WTC11 (cell line): ENCODE measurements around the gene GNAZ. TPM values are rescaled to one million over a fixed set of nuclear protein-coding genes. Genes with fewer than 3 reads are reported as not detected.
A peak's percentile ranks its signal among the peaks of the same experiment; 100 is the strongest.

Source experiments
- ATAC-seq: fragments of 200-7000 bp; cut with Tn5 transposase; 2 replicates; pipeline ENCODE4 v1.10.0; 2021; ENCODE audit warnings: mild to moderate bottlenecking, moderate library complexity
- CTCF ChIA-PET: fragments of 300-600 bp; sonication (Branson Sonifier 250); formaldehyde crosslinking; loops from one replicate; lab custom pipeline; 2021; ENCODE audit warnings: antibody characterized with exemption; lab: Charles Lee
- POLR2A ChIA-PET: fragments of 350-600 bp; sonication (Branson Sonifier 250); formaldehyde crosslinking; loops from one replicate; lab custom pipeline; 2021; ENCODE audit warnings: antibody characterized with exemption; lab: Charles Lee
- DNase-seq: peaks from one replicate; pipeline ENCODE4 v3.0.0; 2021; ENCODE audit warnings: low spot score
- H3K27ac Mint-ChIP-seq: 2 replicates; pipeline ENCODE4 v1.8.0; 2021; ENCODE audit warnings: mixed read lengths
- H3K27me3 Mint-ChIP-seq: 2 replicates; pipeline ENCODE4 v1.8.0; 2021; ENCODE audit warnings: low read depth, mild to moderate bottlenecking, moderate library complexity, mixed read lengths
- H3K36me3 Mint-ChIP-seq: 2 replicates; pipeline ENCODE4 v1.8.0; 2021; ENCODE audit warnings: mixed read lengths
- H3K4me1 Mint-ChIP-seq: 2 replicates; pipeline ENCODE4 v1.8.0; 2022; ENCODE audit warnings: mixed read lengths
- H3K4me3 Mint-ChIP-seq: 2 replicates; pipeline ENCODE4 v1.8.0; 2021; ENCODE audit warnings: mild to moderate bottlenecking, moderate library complexity, mixed read lengths
- H3K9me3 Mint-ChIP-seq: 2 replicates; pipeline ENCODE4 v1.8.0; 2021; ENCODE audit warnings: mixed read lengths
- ATF6 ChIP-seq: sonication (generic); formaldehyde crosslinking; IDR thresholded peaks from 2 replicates; pipeline ENCODE4 v1.8.1; 2023; ENCODE audit warnings: mild to moderate bottlenecking, missing genetic modification reagents
- CREM ChIP-seq: sonication (generic); formaldehyde crosslinking; IDR thresholded peaks from 2 replicates; pipeline ENCODE4 v1.8.1; 2022; ENCODE audit warnings: mild to moderate bottlenecking, missing genetic modification reagents, moderate library complexity
- ETV6 ChIP-seq: sonication (generic); formaldehyde crosslinking; IDR thresholded peaks from 2 replicates; pipeline ENCODE4 v1.8.1; 2022; ENCODE audit warnings: mild to moderate bottlenecking, missing genetic modification reagents
- GABPB1 ChIP-seq: sonication (generic); formaldehyde crosslinking; IDR thresholded peaks from 2 replicates; pipeline ENCODE4 v1.8.1; 2023; ENCODE audit warnings: mild to moderate bottlenecking, missing genetic modification reagents
- JUN ChIP-seq: sonication (generic); formaldehyde crosslinking; IDR thresholded peaks from 2 replicates; pipeline ENCODE4 v1.8.0; 2023; ENCODE audit warnings: mild to moderate bottlenecking, missing genetic modification reagents
- KAT7 ChIP-seq: sonication (generic); formaldehyde crosslinking; IDR thresholded peaks from 2 replicates; pipeline ENCODE4 v1.8.1; 2023; ENCODE audit warnings: missing genetic modification reagents, mild to moderate bottlenecking, borderline replicate concordance
- MXD4 ChIP-seq: fragments of 250-450 bp; sonication (Bioruptor Pico); IDR thresholded peaks from 2 replicates; pipeline ENCODE4 v1.8.0; 2021; ENCODE audit warnings: mild to moderate bottlenecking, moderate library complexity, borderline replicate concordance
- MYBL2 ChIP-seq: sonication (generic); formaldehyde crosslinking; IDR thresholded peaks from 2 replicates; pipeline ENCODE4 v1.8.1; 2023; ENCODE audit warnings: mild to moderate bottlenecking, moderate library complexity, missing genetic modification reagents
- NFE2L1 ChIP-seq: sonication (generic); formaldehyde crosslinking; IDR thresholded peaks from 2 replicates; pipeline ENCODE4 v1.8.1; 2023; ENCODE audit warnings: missing genetic modification reagents
- OVOL2 ChIP-seq: fragments of 250-450 bp; sonication (Bioruptor Pico); IDR thresholded peaks from 2 replicates; pipeline ENCODE4 v1.9.0; 2021; ENCODE audit warnings: mild to moderate bottlenecking, borderline replicate concordance
- SOX15 ChIP-seq: fragments of 250-450 bp; sonication (Bioruptor Pico); IDR thresholded peaks from 2 replicates; pipeline ENCODE4 v1.9.0; 2021; ENCODE audit warnings: mild to moderate bottlenecking
- TCF7 ChIP-seq: sonication (generic); formaldehyde crosslinking; IDR thresholded peaks from 2 replicates; pipeline ENCODE4 v1.8.0; 2022; ENCODE audit warnings: mild to moderate bottlenecking, low read depth, missing genetic modification reagents, moderate library complexity
- ZNF121 ChIP-seq: sonication (generic); formaldehyde crosslinking; IDR thresholded peaks from 2 replicates; pipeline ENCODE4 v1.8.0; 2023; ENCODE audit warnings: missing genetic modification reagents
- ZNF317 ChIP-seq: sonication (generic); formaldehyde crosslinking; IDR thresholded peaks from 2 replicates; pipeline ENCODE4 v1.8.1; 2023; ENCODE audit warnings: low read depth, mild to moderate bottlenecking, moderate library complexity, missing genetic modification reagents, borderline replicate concordance
- ZNF423 ChIP-seq: fragments of 250-450 bp; sonication (Bioruptor Pico); IDR thresholded peaks from 2 replicates; pipeline ENCODE4 v2.1.2; 2022; ENCODE audit warnings: mild to moderate bottlenecking, moderate library complexity
- total RNA-seq: library from RNA; stranded (reverse); gene quantifications from 3 replicates; pipeline ENCODE4 v1.2.3, GENCODE V29; 2021
- TF ChIP-seq, protein P1 (sequence below): sonication (generic); formaldehyde crosslinking; IDR thresholded peaks from 2 replicates; pipeline ENCODE4 v1.8.1; 2023; ENCODE audit warnings: mild to moderate bottlenecking, moderate library complexity, missing genetic modification reagents
- TF ChIP-seq, protein P2 (sequence below): sonication (generic); formaldehyde crosslinking; IDR thresholded peaks from 2 replicates; pipeline ENCODE4 v1.8.1; 2022; ENCODE audit warnings: mild to moderate bottlenecking, missing genetic modification reagents, moderate library complexity, borderline replicate concordance
- TF ChIP-seq, protein P3 (sequence below): fragments of 250-450 bp; sonication (Bioruptor Pico); IDR thresholded peaks from 2 replicates; pipeline ENCODE4 v1.9.0; 2021; ENCODE audit warnings: mild to moderate bottlenecking, borderline replicate concordance
- TF ChIP-seq, protein P4 (sequence below): fragments of 250-450 bp; sonication (Bioruptor Pico); IDR thresholded peaks from 2 replicates; pipeline ENCODE4 v2.1.2; 2022; ENCODE audit warnings: mild to moderate bottlenecking, moderate library complexity
- TF ChIP-seq, protein P5 (sequence below): sonication (generic); formaldehyde crosslinking; conservative IDR thresholded peaks from 2 replicates; pipeline ENCODE4 v1.8.1; 2022; ENCODE audit warnings: mild to moderate bottlenecking, missing genetic modification reagents

GNAZ gene
- total RNA-seq, 1 experiment from 2014 or later: 9.9 TPM

DNA sequence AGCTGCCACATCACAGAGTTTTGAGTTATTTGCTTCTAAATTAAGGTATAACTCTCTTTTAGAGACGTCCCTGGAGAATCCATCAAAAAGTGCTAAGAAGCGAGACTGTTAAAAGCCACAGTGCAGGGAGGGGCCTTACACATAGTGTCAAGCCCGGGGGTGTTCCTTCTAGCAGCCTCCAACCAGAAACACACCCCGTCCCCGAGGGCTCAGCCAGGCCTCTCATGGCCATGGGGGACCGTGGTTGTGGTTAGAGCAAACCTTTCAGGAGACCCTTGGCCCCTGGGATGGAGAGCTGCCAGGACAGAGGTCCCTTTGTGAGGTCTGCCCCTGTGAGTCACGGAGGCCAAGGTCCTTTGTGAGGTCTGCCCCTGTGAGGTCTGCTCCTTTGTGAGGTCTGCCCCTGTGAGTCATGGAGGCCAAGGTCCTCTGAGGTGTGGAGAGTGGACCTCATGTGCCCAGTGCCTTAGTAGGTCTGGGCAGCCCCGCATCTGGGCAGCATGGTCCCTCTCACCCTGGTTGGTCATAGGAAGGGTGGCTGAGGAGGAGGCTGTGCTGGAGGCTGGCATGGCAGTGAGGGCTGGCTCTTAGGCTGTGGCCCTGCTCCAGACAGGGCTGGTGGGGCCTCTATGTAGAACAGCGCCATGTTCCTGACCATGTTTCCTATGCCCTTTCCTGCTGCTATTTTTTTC is 5.4 kb downstream of the GNAZ start:
- H3K27me3 Mint-ChIP-seq: peaks cover 24% of the 10 kb centered on the region
- no peaks in the 10 kb centered on the region for H3K9me3 Mint-ChIP-seq

DNA sequence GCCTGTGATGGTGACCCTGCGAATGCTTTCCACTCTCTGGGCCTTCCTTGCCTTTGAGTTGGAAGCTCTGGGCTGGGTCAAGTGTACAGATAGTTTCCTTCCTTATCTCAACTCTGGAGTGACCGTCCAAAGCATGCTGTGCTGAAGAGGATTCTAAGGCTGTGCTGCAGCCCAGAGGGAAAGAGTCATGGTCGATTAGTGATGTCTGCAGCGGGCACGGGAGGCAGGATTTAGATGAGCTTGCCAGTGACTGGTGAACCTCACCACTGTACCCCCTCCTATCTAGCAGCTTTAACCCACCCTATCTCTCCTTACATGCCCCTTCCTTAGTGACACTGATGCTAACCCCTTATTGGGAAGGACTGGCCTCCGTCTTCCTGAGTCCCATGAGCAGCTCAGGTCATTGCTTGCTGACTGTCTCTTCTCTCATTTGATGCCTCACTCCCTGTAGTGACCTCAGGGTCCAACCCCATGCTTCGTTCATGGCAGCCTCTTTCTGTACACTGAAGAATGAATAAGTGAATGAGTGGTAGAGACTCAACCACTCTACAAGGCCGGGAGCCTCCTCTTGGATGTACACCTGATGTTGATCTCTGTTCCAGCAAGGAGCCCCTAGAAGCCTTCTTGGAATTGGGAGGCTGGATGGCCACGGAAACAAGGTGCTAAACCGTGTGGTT is 6.7 kb downstream of the GNAZ start:
- no peak overlapping the region for H3K4me3 Mint-ChIP-seq
- H3K27me3 Mint-ChIP-seq: peaks cover 12% of the 10 kb centered on the region
- no peak overlapping the region for H3K27ac Mint-ChIP-seq
- H3K9me3 Mint-ChIP-seq: no peaks in the 10 kb centered on the region
- peaks cover 5% of the 10 kb centered on the region for H3K4me1 Mint-ChIP-seq
- ChIA-PET CTCF (interaction anchor here (1.3 to 1.4 kb wide), 2 partner anchors 118 to 121 kb away, joined by 4 to 6 read pairs; no protein-coding TSS in a partner anchor), POLR2A (interaction anchor here (0.6 kb wide), 1 partner anchor 9 kb away, joined by 3 read pairs; no protein-coding TSS in a partner anchor)
- DNase-seq (no peak), ATAC-seq (no peak)
- no peaks in the 10 kb centered on the region for H3K36me3 Mint-ChIP-seq
- TF ChIP-seq, protein P1, sequence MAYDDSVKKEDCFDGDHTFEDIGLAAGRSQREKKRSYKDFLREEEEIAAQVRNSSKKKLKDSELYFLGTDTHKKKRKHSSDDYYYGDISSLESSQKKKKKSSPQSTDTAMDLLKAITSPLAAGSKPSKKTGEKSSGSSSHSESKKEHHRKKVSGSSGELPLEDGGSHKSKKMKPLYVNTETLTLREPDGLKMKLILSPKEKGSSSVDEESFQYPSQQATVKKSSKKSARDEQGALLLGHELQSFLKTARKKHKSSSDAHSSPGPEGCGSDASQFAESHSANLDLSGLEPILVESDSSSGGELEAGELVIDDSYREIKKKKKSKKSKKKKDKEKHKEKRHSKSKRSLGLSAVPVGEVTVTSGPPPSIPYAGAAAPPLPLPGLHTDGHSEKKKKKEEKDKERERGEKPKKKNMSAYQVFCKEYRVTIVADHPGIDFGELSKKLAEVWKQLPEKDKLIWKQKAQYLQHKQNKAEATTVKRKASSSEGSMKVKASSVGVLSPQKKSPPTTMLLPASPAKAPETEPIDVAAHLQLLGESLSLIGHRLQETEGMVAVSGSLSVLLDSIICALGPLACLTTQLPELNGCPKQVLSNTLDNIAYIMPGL: no peak
- TF ChIP-seq, protein P2, sequence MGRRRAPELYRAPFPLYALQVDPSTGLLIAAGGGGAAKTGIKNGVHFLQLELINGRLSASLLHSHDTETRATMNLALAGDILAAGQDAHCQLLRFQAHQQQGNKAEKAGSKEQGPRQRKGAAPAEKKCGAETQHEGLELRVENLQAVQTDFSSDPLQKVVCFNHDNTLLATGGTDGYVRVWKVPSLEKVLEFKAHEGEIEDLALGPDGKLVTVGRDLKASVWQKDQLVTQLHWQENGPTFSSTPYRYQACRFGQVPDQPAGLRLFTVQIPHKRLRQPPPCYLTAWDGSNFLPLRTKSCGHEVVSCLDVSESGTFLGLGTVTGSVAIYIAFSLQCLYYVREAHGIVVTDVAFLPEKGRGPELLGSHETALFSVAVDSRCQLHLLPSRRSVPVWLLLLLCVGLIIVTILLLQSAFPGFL (CRISPR knock-in tag): no peak
- no peak for TF ChIP-seq KAT7
- TF ChIP-seq MXD4 (CRISPR knock-in tag): no peak
- TF ChIP-seq OVOL2 (CRISPR knock-in tag): no peak
- no peak for TF ChIP-seq TCF7
- no peak for TF ChIP-seq ZNF317 (CRISPR knock-in tag)
- TF ChIP-seq, protein P3, sequence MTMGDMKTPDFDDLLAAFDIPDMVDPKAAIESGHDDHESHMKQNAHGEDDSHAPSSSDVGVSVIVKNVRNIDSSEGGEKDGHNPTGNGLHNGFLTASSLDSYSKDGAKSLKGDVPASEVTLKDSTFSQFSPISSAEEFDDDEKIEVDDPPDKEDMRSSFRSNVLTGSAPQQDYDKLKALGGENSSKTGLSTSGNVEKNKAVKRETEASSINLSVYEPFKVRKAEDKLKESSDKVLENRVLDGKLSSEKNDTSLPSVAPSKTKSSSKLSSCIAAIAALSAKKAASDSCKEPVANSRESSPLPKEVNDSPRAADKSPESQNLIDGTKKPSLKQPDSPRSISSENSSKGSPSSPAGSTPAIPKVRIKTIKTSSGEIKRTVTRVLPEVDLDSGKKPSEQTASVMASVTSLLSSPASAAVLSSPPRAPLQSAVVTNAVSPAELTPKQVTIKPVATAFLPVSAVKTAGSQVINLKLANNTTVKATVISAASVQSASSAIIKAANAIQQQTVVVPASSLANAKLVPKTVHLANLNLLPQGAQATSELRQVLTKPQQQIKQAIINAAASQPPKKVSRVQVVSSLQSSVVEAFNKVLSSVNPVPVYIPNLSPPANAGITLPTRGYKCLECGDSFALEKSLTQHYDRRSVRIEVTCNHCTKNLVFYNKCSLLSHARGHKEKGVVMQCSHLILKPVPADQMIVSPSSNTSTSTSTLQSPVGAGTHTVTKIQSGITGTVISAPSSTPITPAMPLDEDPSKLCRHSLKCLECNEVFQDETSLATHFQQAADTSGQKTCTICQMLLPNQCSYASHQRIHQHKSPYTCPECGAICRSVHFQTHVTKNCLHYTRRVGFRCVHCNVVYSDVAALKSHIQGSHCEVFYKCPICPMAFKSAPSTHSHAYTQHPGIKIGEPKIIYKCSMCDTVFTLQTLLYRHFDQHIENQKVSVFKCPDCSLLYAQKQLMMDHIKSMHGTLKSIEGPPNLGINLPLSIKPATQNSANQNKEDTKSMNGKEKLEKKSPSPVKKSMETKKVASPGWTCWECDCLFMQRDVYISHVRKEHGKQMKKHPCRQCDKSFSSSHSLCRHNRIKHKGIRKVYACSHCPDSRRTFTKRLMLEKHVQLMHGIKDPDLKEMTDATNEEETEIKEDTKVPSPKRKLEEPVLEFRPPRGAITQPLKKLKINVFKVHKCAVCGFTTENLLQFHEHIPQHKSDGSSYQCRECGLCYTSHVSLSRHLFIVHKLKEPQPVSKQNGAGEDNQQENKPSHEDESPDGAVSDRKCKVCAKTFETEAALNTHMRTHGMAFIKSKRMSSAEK: no peak
- TF ChIP-seq ATF6 (CRISPR knock-in tag): no peak
- TF ChIP-seq JUN (CRISPR knock-in tag): no peak
- TF ChIP-seq CREM: no peak
- no peak for TF ChIP-seq ZNF423 (CRISPR knock-in tag)
- TF ChIP-seq, protein P4, sequence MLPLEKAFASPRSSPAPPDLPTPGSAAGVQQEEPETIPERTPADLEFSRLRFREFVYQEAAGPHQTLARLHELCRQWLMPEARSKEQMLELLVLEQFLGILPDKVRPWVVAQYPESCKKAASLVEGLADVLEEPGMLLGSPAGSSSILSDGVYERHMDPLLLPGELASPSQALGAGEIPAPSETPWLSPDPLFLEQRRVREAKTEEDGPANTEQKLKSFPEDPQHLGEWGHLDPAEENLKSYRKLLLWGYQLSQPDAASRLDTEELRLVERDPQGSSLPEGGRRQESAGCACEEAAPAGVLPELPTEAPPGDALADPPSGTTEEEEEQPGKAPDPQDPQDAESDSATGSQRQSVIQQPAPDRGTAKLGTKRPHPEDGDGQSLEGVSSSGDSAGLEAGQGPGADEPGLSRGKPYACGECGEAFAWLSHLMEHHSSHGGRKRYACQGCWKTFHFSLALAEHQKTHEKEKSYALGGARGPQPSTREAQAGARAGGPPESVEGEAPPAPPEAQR: no peak
- TF ChIP-seq ZNF121 (CRISPR knock-in tag): no peak
- no peak for TF ChIP-seq MYBL2

More for the DNA sequence above, 5.4 kb downstream of the GNAZ start:
- DNase-seq (no peak), ATAC-seq (no peak)
- H3K4me1 Mint-ChIP-seq: peaks cover 17% of the 10 kb centered on the region
- ChIA-PET CTCF (no interaction called here), POLR2A (no interaction called here)
- no peaks in the 10 kb centered on the region for H3K36me3 Mint-ChIP-seq
- no peak overlapping the region for H3K4me3 Mint-ChIP-seq
- H3K27ac Mint-ChIP-seq: no peak overlapping the region
- no peak for TF ChIP-seq KAT7
- TF ChIP-seq NFE2L1 (CRISPR knock-in tag): no peak
- TF ChIP-seq ETV6 (CRISPR knock-in tag): no peak
- TF ChIP-seq GABPB1 (CRISPR knock-in tag): peak; percentile 78
- TF ChIP-seq, protein P5, sequence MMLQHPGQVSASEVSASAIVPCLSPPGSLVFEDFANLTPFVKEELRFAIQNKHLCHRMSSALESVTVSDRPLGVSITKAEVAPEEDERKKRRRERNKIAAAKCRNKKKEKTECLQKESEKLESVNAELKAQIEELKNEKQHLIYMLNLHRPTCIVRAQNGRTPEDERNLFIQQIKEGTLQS: no peak
- TF ChIP-seq SOX15 (CRISPR knock-in tag): no peak
